DND-41 (cell line): ENCODE results near the gene ARL4A.

Experiments used
- ATAC-seq: fragments of 200-7000 bp; cut with Tn5 transposase; 3 replicates; pipeline ENCODE4 v1.9.1; 2021; ENCODE audit warnings: low read depth; ENCODE audit not compliant: insufficient read depth
- DNase-seq: peaks from one replicate; pipeline ENCODE4 v3.0.0-alpha.2; 2020
- H2AFZ ChIP-seq: 2 replicates; pipeline ENCODE4 v1.6.0; 2012; ENCODE audit warnings: low read depth, low read length
- H3K27ac ChIP-seq: 2 replicates; pipeline ENCODE4 v1.5.1; 2012; ENCODE audit warnings: low read length, inconsistent platforms
- H3K27me3 ChIP-seq: fragments of 200-600 bp; sonication (generic); 2 replicates; pipeline ENCODE4 v1.6.0; 2012; ENCODE audit warnings: low read length, mild to moderate bottlenecking, inconsistent platforms; ENCODE audit not compliant: insufficient read depth, poor library complexity
- H3K36me3 ChIP-seq: 2 replicates; pipeline ENCODE4 v1.5.1; 2012; ENCODE audit warnings: low read length, inconsistent platforms; ENCODE audit not compliant: insufficient read depth
- H3K4me1 ChIP-seq: 2 replicates; pipeline ENCODE4 v1.5.1; 2012; ENCODE audit warnings: mild to moderate bottlenecking, low read length; ENCODE audit not compliant: insufficient read depth
- H3K4me2 ChIP-seq: 2 replicates; pipeline ENCODE4 v1.6.0; 2012; ENCODE audit warnings: mild to moderate bottlenecking, moderate library complexity, low read length, inconsistent platforms; ENCODE audit not compliant: insufficient read depth
- H3K4me3 ChIP-seq, 2 experiments: fragments of 200-600 bp in 1 of 2; shearing (Covaris generic) in 1 of 2; 2 replicates each; pipeline ENCODE4 v1.5.1; 2012 to 2016; ENCODE audit warnings: inconsistent platforms in 2 of 2, low read length in 2 of 2, mild to moderate bottlenecking in 2 of 2, low read depth in 1 of 2, moderate library complexity in 1 of 2
- H3K79me2 ChIP-seq: 2 replicates; pipeline ENCODE4 v1.6.0; 2012; ENCODE audit warnings: low read length, inconsistent platforms; ENCODE audit not compliant: insufficient read depth
- H3K9ac ChIP-seq: 2 replicates; pipeline ENCODE4 v1.6.0; 2012; ENCODE audit warnings: low read depth, mild to moderate bottlenecking, inconsistent platforms, low read length, moderate library complexity
- H3K9me3 ChIP-seq: 2 replicates; pipeline ENCODE4 v1.5.1; 2012; ENCODE audit warnings: low read length, moderate library complexity, mild to moderate bottlenecking, inconsistent platforms; ENCODE audit not compliant: insufficient read depth, severe bottlenecking
- H4K20me1 ChIP-seq: 2 replicates; pipeline ENCODE4 v1.6.0; 2012; ENCODE audit warnings: low read length; ENCODE audit not compliant: insufficient read depth
- EZH2 ChIP-seq: IDR thresholded peaks from 3 replicates; pipeline ENCODE4 v1.6.1; 2012; ENCODE audit warnings: borderline replicate concordance, low read depth, mild to moderate bottlenecking, moderate library complexity, low read length, inconsistent platforms; ENCODE audit not compliant: severe bottlenecking
- TF ChIP-seq, protein P1 (sequence below): IDR thresholded peaks from 2 replicates; pipeline ENCODE4 v1.5.1; 2012; ENCODE audit warnings: borderline replicate concordance, low read length, moderate library complexity, mild to moderate bottlenecking; ENCODE audit not compliant: poor library complexity, severe bottlenecking; ENCODE audit errors: extremely low read depth

ARL4A gene

GRCh38 chr7:12647364-12648219 is 39.8 kb upstream of the ARL4A start:
- Histone ChIP-seq H3K36me3 (no peaks in the 10 kb centered on the region), H3K9ac (no peak overlapping the region), H3K4me1 (no peaks in the 10 kb centered on the region), H3K79me2 (no peaks in the 10 kb centered on the region), H2AFZ (no peak overlapping the region), H3K27me3 (no peaks in the 10 kb centered on the region), H3K4me3 (no peak overlapping the region), H3K9me3 (no peaks in the 10 kb centered on the region), H3K27ac (no peak overlapping the region), H3K4me2 (no peak overlapping the region), H4K20me1 (no peaks in the 10 kb centered on the region)
- ATAC-seq (no peak), DNase-seq (no peak)
- TF ChIP-seq EZH2 = no peak
- TF ChIP-seq, protein P1, sequence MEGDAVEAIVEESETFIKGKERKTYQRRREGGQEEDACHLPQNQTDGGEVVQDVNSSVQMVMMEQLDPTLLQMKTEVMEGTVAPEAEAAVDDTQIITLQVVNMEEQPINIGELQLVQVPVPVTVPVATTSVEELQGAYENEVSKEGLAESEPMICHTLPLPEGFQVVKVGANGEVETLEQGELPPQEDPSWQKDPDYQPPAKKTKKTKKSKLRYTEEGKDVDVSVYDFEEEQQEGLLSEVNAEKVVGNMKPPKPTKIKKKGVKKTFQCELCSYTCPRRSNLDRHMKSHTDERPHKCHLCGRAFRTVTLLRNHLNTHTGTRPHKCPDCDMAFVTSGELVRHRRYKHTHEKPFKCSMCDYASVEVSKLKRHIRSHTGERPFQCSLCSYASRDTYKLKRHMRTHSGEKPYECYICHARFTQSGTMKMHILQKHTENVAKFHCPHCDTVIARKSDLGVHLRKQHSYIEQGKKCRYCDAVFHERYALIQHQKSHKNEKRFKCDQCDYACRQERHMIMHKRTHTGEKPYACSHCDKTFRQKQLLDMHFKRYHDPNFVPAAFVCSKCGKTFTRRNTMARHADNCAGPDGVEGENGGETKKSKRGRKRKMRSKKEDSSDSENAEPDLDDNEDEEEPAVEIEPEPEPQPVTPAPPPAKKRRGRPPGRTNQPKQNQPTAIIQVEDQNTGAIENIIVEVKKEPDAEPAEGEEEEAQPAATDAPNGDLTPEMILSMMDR = no peak

DNA sequence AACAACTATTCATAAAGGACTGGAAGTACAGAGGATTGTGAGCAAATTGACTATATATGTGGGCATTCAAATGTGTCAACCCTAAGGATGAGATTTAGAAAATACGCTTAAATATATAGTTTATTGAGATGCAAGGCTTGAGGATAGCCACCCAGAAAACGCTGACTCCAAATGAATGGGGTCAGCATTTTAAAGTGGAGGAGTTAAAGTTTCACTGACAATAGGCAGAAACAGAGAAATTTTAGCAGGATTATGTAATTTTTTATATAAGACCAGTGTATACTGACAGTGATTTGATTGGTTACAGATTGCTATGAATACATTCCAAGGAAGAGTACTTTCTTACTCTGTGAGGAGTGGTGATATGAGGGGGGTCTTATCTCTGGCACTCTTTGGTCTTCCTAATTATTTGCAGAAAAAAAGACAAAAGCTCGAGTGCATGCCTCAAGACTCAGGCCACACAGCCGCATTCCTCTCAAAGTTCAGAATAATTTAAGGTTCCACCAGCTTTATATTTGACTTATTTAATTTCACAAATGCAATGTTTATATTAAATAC is 38.6 kb upstream of the ARL4A start:
- TF ChIP-seq, protein P1 = no peak
- TF ChIP-seq EZH2 = no peak
- Histone ChIP-seq H3K79me2 (no peaks in the 10 kb centered on the region), H4K20me1 (no peaks in the 10 kb centered on the region), H3K27me3 (no peaks in the 10 kb centered on the region), H3K9ac (no peak overlapping the region), H3K27ac (no peak overlapping the region), H3K4me1 (no peaks in the 10 kb centered on the region), H3K36me3 (no peaks in the 10 kb centered on the region), H3K4me2 (no peak overlapping the region), H2AFZ (no peak overlapping the region), H3K9me3 (no peaks in the 10 kb centered on the region), H3K4me3 (no peak overlapping the region)
- DNase-seq (no peak), ATAC-seq (no peak)

- H3K36me3 ChIP-seq = no peaks in the 10 kb centered on the region
Observed at GRCh38 chr7:12649348-12649747, 38.1 kb upstream of the ARL4A start.

More at GRCh38 chr7:12649348-12649747, 38.1 kb upstream of the ARL4A start:
- no peak for ATAC-seq
- no peak for TF ChIP-seq EZH2
- TF ChIP-seq, protein P1 = no peak
- H3K9ac ChIP-seq = no peak overlapping the region
- H3K4me1 ChIP-seq = no peaks in the 10 kb centered on the region
- H3K4me3 ChIP-seq = no peak overlapping the region
- H3K79me2 ChIP-seq = no peaks in the 10 kb centered on the region
- no peaks in the 10 kb centered on the region for H4K20me1 ChIP-seq
- H3K27me3 ChIP-seq = no peaks in the 10 kb centered on the region
- DNase-seq = no peak
- no peak overlapping the region for H3K4me2 ChIP-seq
- H3K27ac ChIP-seq = no peak overlapping the region
- H3K9me3 ChIP-seq = no peaks in the 10 kb centered on the region
- H2AFZ ChIP-seq = no peak overlapping the region
